Gastroesophageal sphincter (tissue), 3 donors: ENCODE measurements around the gene FARS2.

Source experiments
- CTCF ChIP-seq, 4 experiments: fragments of 200-600 bp in 2 of 4; fragments of 450-650 bp in 2 of 4; sonication (generic) in 1 of 4; IDR thresholded peaks; one replicate each; pipeline ENCODE4 v1.5.1; 2017 to 2019; ENCODE audit warnings: antibody characterized with exemption in 4 of 4, mild to moderate bottlenecking in 2 of 4, moderate library complexity in 2 of 4
- EP300 ChIP-seq: sonication (generic); formaldehyde crosslinking; IDR thresholded peaks from one replicate; pipeline ENCODE4 v1.6.1; 2017; ENCODE audit warnings: antibody characterized with exemption, mild to moderate bottlenecking
- POLR2A ChIP-seq, 2 donors: fragments of 450-650 bp; IDR thresholded peaks; one replicate each; pipeline ENCODE4 v1.6.1; 2017; ENCODE audit warnings: antibody characterized with exemption in 2 of 2, mild to moderate bottlenecking in 2 of 2, moderate library complexity in 1 of 2
- POLR2AphosphoS5 ChIP-seq: sonication (generic); formaldehyde crosslinking; IDR thresholded peaks from one replicate; pipeline ENCODE4 v1.6.1; 2017; ENCODE audit warnings: antibody characterized with exemption

DNA sequence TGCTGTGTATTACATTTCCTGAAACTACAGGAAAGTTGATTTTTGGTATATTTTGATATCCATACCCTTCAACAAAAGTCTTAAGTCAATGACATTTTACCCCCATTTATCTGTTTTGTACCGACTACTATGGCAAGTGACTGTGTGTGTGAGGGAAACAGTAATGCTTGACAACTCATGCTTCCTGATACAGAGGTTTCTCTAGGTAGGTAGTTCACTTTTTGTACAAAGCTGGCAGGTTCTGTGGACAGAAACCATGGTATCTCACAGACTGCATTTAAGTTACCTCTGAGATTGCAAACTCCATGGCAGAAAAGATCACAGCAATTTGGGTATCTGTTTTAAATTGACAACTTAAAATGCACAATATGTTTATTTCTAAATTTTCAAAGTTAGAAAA lies 28.8 kb downstream of the FARS2 start:
- TF ChIP-seq CTCF (IDR thresholded peaks at IDR 0.05) (no peak), POLR2A (IDR thresholded peaks at IDR 0.05) (no peak), POLR2AphosphoS5 (no peak), EP300 (no peak)
